VCaP (cell line): ENCODE data around the gene MEIOB.

Source experiments
- H3K27ac ChIP-seq: fragments of 450-650 bp; 2 replicates; pipeline ENCODE4 v1.5.1; 2017
- TF ChIP-seq, protein P1 (sequence below): fragments of 450-650 bp; conservative IDR thresholded peaks from 2 replicates; pipeline ENCODE4 v1.5.1; 2017; ENCODE audit warnings: mild to moderate bottlenecking, moderate library complexity

The MEIOB gene

GRCh38 chr16:1909561-1910231 lies 37.7 kb upstream of the MEIOB start:
- TF ChIP-seq, protein P1, sequence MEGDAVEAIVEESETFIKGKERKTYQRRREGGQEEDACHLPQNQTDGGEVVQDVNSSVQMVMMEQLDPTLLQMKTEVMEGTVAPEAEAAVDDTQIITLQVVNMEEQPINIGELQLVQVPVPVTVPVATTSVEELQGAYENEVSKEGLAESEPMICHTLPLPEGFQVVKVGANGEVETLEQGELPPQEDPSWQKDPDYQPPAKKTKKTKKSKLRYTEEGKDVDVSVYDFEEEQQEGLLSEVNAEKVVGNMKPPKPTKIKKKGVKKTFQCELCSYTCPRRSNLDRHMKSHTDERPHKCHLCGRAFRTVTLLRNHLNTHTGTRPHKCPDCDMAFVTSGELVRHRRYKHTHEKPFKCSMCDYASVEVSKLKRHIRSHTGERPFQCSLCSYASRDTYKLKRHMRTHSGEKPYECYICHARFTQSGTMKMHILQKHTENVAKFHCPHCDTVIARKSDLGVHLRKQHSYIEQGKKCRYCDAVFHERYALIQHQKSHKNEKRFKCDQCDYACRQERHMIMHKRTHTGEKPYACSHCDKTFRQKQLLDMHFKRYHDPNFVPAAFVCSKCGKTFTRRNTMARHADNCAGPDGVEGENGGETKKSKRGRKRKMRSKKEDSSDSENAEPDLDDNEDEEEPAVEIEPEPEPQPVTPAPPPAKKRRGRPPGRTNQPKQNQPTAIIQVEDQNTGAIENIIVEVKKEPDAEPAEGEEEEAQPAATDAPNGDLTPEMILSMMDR: no peak
- H3K27ac ChIP-seq: no peak overlapping the region

- TF ChIP-seq, protein P1: no peak
- no peak overlapping the region for H3K27ac ChIP-seq
Observed at GRCh38 chr16:1908983-1909382, 37.0 kb upstream of the MEIOB start.

DNA sequence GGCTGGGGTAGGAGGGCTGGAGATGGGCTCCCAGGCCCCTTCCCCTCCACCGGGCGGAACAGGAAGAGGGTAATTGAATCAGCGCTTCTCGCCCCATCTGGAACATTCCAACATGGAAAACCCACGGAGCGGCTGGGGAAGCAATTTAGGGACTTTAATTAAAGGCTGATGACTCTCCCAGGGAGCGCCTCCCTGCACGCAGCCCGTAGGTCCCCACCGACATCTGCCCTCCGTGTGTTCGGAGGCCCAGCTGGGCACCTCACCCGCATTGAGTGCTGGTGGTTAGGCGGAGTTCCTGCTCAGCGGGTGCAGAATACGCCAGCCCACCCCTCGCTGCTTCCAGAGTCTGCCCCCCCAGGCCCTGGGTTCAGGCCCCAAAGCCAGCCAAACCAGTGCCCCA lies 36.2 kb upstream of the MEIOB start:
- H3K27ac ChIP-seq: no peak overlapping the region
- TF ChIP-seq, protein P1: no peak

GRCh38 chr16:1907226-1907860 lies 35.4 kb upstream of the MEIOB start:
- H3K27ac ChIP-seq: no peak overlapping the region
- TF ChIP-seq, protein P1: no peak

- TF ChIP-seq, protein P1: no peak
Observed at GRCh38 chr16:1906846-1907165, 34.8 kb upstream of the MEIOB start.

DNA sequence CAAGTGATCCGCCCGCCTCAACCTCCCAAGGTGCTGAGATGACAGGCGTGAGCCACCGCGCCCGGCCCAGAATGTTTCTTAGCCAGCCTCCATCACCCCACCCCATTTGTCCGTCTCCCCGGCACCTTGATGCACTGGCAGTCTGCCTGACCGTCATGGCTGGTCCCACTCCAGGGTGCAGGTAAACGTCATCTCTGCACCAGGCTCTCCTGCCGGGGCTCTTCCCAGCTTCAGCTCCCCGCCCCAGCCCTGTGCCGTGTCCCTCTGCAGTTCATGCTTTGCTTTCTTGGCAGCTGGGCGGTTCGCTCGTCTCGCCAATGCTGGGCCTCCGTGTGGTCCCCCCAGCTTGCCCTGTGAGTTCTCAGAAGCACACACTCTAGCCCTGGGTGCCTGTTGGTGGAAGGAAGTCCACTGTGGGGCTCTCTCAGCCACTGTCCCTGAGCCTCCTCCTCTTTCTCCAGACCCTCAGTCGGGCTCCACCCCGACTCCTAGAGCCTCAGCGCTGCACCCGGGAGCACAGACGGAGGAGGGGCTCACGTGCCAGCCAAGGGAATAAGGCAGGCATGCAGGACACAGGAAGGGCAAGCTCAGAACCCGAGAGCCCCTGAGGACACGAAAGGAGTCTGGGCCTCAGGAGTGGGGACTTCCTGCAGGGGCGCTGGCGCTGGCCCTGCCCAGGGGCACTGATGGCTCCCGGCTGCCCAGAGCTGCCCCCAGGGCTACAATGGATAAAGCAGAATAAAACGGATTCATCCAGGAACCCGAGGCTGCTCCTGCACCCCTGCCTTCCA lies 34.3 kb upstream of the MEIOB start:
- H3K27ac ChIP-seq: no peak overlapping the region
- TF ChIP-seq, protein P1: no peak

More at GRCh38 chr16:1906846-1907165, 34.8 kb upstream of the MEIOB start:
- no peak overlapping the region for H3K27ac ChIP-seq
